Measurements from ENCODE around the gene CCDC69.
"Not testable (repeated sequence)": the region's sequence is repeated elsewhere in the genome, so short reads cannot be mapped to it uniquely, and the experiment has no call there.

DNA sequence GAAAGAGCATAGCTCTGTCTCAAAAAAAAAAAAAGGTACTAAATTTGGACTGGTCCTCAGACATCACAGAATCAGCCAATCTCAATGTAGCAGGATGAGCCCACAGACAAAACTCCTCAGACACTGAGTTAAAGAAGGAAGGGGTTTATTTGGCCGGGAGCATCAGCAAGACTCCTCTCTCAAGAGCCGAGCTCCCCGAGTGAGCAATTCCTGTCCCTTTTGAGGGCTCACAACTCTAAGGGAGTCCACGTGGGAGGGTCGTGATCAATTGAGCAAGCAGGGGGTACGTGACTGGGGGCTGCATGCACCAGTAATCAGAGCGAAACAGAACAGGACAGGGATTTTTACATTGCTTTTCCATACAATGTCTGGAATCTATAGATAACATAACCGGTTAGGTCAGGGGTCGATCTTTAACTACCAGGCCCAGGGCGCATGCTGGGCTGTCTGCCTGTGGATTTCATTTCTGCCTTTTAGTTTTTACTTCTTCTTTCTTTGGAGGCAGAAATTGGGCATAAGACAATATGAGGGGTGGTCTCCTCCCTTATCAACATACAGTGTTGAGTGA is 16.5 kb upstream of the CCDC69 start:
- TF ChIP-seq, protein P1, sequence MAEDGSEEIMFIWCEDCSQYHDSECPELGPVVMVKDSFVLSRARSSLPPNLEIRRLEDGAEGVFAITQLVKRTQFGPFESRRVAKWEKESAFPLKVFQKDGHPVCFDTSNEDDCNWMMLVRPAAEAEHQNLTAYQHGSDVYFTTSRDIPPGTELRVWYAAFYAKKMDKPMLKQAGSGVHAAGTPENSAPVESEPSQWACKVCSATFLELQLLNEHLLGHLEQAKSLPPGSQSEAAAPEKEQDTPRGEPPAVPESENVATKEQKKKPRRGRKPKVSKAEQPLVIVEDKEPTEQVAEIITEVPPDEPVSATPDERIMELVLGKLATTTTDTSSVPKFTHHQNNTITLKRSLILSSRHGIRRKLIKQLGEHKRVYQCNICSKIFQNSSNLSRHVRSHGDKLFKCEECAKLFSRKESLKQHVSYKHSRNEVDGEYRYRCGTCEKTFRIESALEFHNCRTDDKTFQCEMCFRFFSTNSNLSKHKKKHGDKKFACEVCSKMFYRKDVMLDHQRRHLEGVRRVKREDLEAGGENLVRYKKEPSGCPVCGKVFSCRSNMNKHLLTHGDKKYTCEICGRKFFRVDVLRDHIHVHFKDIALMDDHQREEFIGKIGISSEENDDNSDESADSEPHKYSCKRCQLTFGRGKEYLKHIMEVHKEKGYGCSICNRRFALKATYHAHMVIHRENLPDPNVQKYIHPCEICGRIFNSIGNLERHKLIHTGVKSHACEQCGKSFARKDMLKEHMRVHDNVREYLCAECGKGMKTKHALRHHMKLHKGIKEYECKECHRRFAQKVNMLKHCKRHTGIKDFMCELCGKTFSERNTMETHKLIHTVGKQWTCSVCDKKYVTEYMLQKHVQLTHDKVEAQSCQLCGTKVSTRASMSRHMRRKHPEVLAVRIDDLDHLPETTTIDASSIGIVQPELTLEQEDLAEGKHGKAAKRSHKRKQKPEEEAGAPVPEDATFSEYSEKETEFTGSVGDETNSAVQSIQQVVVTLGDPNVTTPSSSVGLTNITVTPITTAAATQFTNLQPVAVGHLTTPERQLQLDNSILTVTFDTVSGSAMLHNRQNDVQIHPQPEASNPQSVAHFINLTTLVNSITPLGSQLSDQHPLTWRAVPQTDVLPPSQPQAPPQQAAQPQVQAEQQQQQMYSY (CRISPR knock-in tag; IDR thresholded peaks at IDR 0.05) = not testable (repeated sequence)
- TF ChIP-seq GABPA (IDR thresholded peaks at IDR 0.05; ENCODE audit: low read depth); POLR2A (IDR thresholded peaks at IDR 0.05; ENCODE audit: low read depth, low read length); CTCF (IDR thresholded peaks at IDR 0.05 in 2 of 3, conservative IDR thresholded peaks at IDR 0.05 in 1 of 3; ENCODE audit: control insufficient read depth in 2 of 3, extremely low read depth in 1 of 3, insufficient read depth in 1 of 3, low read depth in 3 of 3, low read length in 3 of 3); POLR2AphosphoS5 (IDR thresholded peaks at IDR 0.05; ENCODE audit: low read length); CEBPB (IDR thresholded peaks at IDR 0.05; ENCODE audit: borderline replicate concordance in 1 of 2, low read depth in 2 of 2, low read length in 2 of 2); ESRRA (IDR thresholded peaks at IDR 0.05; ENCODE audit: low read length); RAD21 (IDR thresholded peaks at IDR 0.05; ENCODE audit: insufficient read depth, low read depth, low read length); YBX1 (IDR thresholded peaks at IDR 0.05); HCFC1 (IDR thresholded peaks at IDR 0.05; ENCODE audit: low read length); USF1 (IDR thresholded peaks at IDR 0.05; ENCODE audit: borderline replicate concordance, extremely low read length, insufficient read depth, low read depth, low read length); SREBF2 (IDR thresholded peaks at IDR 0.05; ENCODE audit: low read length): not testable (repeated sequence)
- TF ChIP-seq, protein P2, sequence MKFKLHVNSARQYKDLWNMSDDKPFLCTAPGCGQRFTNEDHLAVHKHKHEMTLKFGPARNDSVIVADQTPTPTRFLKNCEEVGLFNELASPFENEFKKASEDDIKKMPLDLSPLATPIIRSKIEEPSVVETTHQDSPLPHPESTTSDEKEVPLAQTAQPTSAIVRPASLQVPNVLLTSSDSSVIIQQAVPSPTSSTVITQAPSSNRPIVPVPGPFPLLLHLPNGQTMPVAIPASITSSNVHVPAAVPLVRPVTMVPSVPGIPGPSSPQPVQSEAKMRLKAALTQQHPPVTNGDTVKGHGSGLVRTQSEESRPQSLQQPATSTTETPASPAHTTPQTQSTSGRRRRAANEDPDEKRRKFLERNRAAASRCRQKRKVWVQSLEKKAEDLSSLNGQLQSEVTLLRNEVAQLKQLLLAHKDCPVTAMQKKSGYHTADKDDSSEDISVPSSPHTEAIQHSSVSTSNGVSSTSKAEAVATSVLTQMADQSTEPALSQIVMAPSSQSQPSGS (IDR thresholded peaks at IDR 0.05; ENCODE audit: low read length) = not testable (repeated sequence)
- TF ChIP-seq, protein P3, sequence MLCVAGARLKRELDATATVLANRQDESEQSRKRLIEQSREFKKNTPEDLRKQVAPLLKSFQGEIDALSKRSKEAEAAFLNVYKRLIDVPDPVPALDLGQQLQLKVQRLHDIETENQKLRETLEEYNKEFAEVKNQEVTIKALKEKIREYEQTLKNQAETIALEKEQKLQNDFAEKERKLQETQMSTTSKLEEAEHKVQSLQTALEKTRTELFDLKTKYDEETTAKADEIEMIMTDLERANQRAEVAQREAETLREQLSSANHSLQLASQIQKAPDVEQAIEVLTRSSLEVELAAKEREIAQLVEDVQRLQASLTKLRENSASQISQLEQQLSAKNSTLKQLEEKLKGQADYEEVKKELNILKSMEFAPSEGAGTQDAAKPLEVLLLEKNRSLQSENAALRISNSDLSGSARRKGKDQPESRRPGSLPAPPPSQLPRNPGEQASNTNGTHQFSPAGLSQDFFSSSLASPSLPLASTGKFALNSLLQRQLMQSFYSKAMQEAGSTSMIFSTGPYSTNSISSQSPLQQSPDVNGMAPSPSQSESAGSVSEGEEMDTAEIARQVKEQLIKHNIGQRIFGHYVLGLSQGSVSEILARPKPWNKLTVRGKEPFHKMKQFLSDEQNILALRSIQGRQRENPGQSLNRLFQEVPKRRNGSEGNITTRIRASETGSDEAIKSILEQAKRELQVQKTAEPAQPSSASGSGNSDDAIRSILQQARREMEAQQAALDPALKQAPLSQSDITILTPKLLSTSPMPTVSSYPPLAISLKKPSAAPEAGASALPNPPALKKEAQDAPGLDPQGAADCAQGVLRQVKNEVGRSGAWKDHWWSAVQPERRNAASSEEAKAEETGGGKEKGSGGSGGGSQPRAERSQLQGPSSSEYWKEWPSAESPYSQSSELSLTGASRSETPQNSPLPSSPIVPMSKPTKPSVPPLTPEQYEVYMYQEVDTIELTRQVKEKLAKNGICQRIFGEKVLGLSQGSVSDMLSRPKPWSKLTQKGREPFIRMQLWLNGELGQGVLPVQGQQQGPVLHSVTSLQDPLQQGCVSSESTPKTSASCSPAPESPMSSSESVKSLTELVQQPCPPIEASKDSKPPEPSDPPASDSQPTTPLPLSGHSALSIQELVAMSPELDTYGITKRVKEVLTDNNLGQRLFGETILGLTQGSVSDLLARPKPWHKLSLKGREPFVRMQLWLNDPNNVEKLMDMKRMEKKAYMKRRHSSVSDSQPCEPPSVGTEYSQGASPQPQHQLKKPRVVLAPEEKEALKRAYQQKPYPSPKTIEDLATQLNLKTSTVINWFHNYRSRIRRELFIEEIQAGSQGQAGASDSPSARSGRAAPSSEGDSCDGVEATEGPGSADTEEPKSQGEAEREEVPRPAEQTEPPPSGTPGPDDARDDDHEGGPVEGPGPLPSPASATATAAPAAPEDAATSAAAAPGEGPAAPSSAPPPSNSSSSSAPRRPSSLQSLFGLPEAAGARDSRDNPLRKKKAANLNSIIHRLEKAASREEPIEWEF (IDR thresholded peaks at IDR 0.05; ENCODE audit: insufficient replicate concordance, low read depth, low read length) = not testable (repeated sequence)

Measured in GM12878 (cell line).